Fibroblast of pulmonary artery (primary cell): ENCODE data around the gene FRMD4A.
A peak's percentile ranks its signal among the peaks of the same experiment; 100 is the strongest.

Experiments
- DNase-seq: peaks from one replicate; pipeline ENCODE4 v3.0.0-alpha.2; 2010; ENCODE audit warnings: low read depth
- H3K4me3 ChIP-seq: replicated peaks from 2 replicates; pipeline ENCODE4 v1.5.1; 2011; ENCODE audit warnings: low read depth, mild to moderate bottlenecking, control low read depth, low read length, moderate library complexity
- CTCF ChIP-seq: IDR thresholded peaks from 2 replicates; pipeline ENCODE4 v1.5.1; 2011; ENCODE audit warnings: mild to moderate bottlenecking, control low read depth, low read length, inconsistent platforms; ENCODE audit errors: missing control alignments

Gene FRMD4A

GRCh38 chr10:13853854-13854253 is 476.9 kb downstream of the FRMD4A start:
- no peak overlapping the region for H3K4me3 ChIP-seq
- no peak for TF ChIP-seq CTCF
- peak; percentile 65 for DNase-seq

GRCh38 chr10:13852872-13853271 is 477.9 kb downstream of the FRMD4A start:
- TF ChIP-seq CTCF = no peak
- H3K4me3 ChIP-seq = no peak overlapping the region
- no peak for DNase-seq

- peak; percentile 32 for DNase-seq
- no peak overlapping the region for H3K4me3 ChIP-seq
- TF ChIP-seq CTCF = no peak
Observed at GRCh38 chr10:13851906-13852305, 478.8 kb downstream of the FRMD4A start.

- no peak for DNase-seq
- TF ChIP-seq CTCF = no peak
- no peak overlapping the region for H3K4me3 ChIP-seq
Observed at GRCh38 chr10:13848520-13849445, 481.9 kb downstream of the FRMD4A start.

GRCh38 chr10:13847201-13847631 is 483.5 kb downstream of the FRMD4A start:
- DNase-seq = no peak
- no peak for TF ChIP-seq CTCF
- H3K4me3 ChIP-seq = no peak overlapping the region

GRCh38 chr10:13845897-13846296 is 484.8 kb downstream of the FRMD4A start:
- no peak for DNase-seq
- H3K4me3 ChIP-seq = no peak overlapping the region
- TF ChIP-seq CTCF = no peak

GRCh38 chr10:13844651-13845050 is 486.1 kb downstream of the FRMD4A start:
- no peak overlapping the region for H3K4me3 ChIP-seq
- DNase-seq = peak; percentile 20
- TF ChIP-seq CTCF = no peak
